GM12864 (cell line): Measurements from ENCODE around the gene RMDN3.

Experiments used
- DNase-seq: peaks from one replicate; pipeline ENCODE4 v3.0.0-alpha.2; 2011; ENCODE audit warnings: low read depth
- H3K4me3 ChIP-seq: 2 replicates; pipeline ENCODE4 v1.5.1; 2011; ENCODE audit warnings: mild to moderate bottlenecking, low read depth, low read length, control low read depth
- CTCF ChIP-seq: IDR thresholded peaks from 2 replicates; pipeline ENCODE4 v1.5.1; 2011; ENCODE audit warnings: low read depth, mild to moderate bottlenecking, moderate library complexity, low read length, control low read depth, inconsistent platforms; ENCODE audit errors: missing control alignments

The RMDN3 gene

GRCh38 chr15:40763801-40764628, 9.0 kb upstream of the RMDN3 start, which contains the start of gene GCHFR:
Gene GCHFR, plus strand, starts transcription at chr15:40764068. Its CDS starts 113 bp downstream, at chr15:40764181.
- peak within 1 kb of the TSS; percentile 69 for H3K4me3 ChIP-seq
- DNase-seq = no peak
- peak; percentile 38 for TF ChIP-seq CTCF

- peak overlapping the region; percentile 69 for H3K4me3 ChIP-seq
- no peak for DNase-seq
- no peak for TF ChIP-seq CTCF
Measured at GRCh38 chr15:40762919-40763800, 8.1 kb upstream of the RMDN3 start.

GRCh38 chr15:40759961-40760360, 4.9 kb upstream of the RMDN3 start:
- no peak for TF ChIP-seq CTCF
- no peak overlapping the region for H3K4me3 ChIP-seq
- DNase-seq = no peak

GRCh38 chr15:40756938-40757337, 1.9 kb upstream of the RMDN3 start:
- TF ChIP-seq CTCF = no peak
- no peak for DNase-seq
- H3K4me3 ChIP-seq = no peak overlapping the region

GRCh38 chr15:40755812-40756208, 756 bp upstream of the RMDN3 start:
- TF ChIP-seq CTCF = no peak
- no peak for DNase-seq
- H3K4me3 ChIP-seq = peak overlapping the region; percentile 91; the same call in 1 of the 2 replicates

- DNase-seq = no peak
- no peak for TF ChIP-seq CTCF
- peak overlapping the region; percentile 91 for H3K4me3 ChIP-seq
Measured at GRCh38 chr15:40754574-40754882, 526 bp downstream of the RMDN3 start.

GRCh38 chr15:40751745-40752144, 3.3 kb downstream of the RMDN3 start:
- H3K4me3 ChIP-seq = no peak overlapping the region
- TF ChIP-seq CTCF = no peak
- no peak for DNase-seq
